SU-DHL-6 (cell line): ENCODE data around the gene SLC9A3.

Experiments used
- H2AFZ ChIP-seq: fragments of 200-600 bp; sonication (generic); 2 replicates; pipeline ENCODE4 v1.6.1; 2014; ENCODE audit warnings: low read depth, mild to moderate bottlenecking, moderate library complexity, mixed read lengths, antibody characterized with exemption, low read length; ENCODE audit not compliant: severe bottlenecking
- H3F3A ChIP-seq: fragments of 200-600 bp; shearing (Covaris generic); 2 replicates; pipeline ENCODE4 v1.6.0; 2016; ENCODE audit warnings: antibody characterized with exemption, mild to moderate bottlenecking; ENCODE audit not compliant: insufficient read depth
- H3K27ac ChIP-seq: fragments of 200-600 bp; sonication (generic); 2 replicates; pipeline ENCODE4 v1.5.1; 2016; ENCODE audit warnings: low read depth, mild to moderate bottlenecking, low read length, moderate library complexity, mixed read lengths
- H3K27me3 ChIP-seq: fragments of 200-600 bp; sonication (generic), shearing (Covaris generic); 2 replicates; pipeline ENCODE4 v1.6.0; 2014; ENCODE audit warnings: mild to moderate bottlenecking, low read length
- H3K36me3 ChIP-seq: fragments of 200-600 bp; sonication (generic); 2 replicates; pipeline ENCODE4 v1.6.1; 2014; ENCODE audit warnings: mild to moderate bottlenecking, low read length, mixed read lengths
- H3K4me2 ChIP-seq: fragments of 300-600, 200-600 bp; shearing (Covaris generic), sonication (generic); 2 replicates; pipeline ENCODE4 v1.6.0; 2014; ENCODE audit warnings: low read length, low read depth, mild to moderate bottlenecking; ENCODE audit not compliant: poor library complexity, severe bottlenecking
- H3K4me3 ChIP-seq: fragments of 200-600 bp; sonication (generic); 2 replicates; pipeline ENCODE4 v1.5.1; 2014; ENCODE audit warnings: antibody characterized with exemption, low read length, mild to moderate bottlenecking, mixed read lengths; ENCODE audit not compliant: insufficient read depth, poor library complexity, severe bottlenecking
- H3K79me2 ChIP-seq: fragments of 200-600 bp; sonication (generic); 2 replicates; pipeline ENCODE4 v1.6.1; 2014; ENCODE audit warnings: mild to moderate bottlenecking, low read length, moderate library complexity; ENCODE audit not compliant: insufficient read depth
- H3K9ac ChIP-seq: fragments of 200-600 bp; sonication (generic); 2 replicates; pipeline ENCODE4 v1.7.0; 2014; ENCODE audit warnings: mild to moderate bottlenecking, low read length
- H3K9me2 ChIP-seq: fragments of 200-600 bp; sonication (generic); replicated peaks from 2 replicates; pipeline ENCODE4 v1.6.1; 2014; ENCODE audit warnings: low read length; ENCODE audit not compliant: insufficient read depth
- H3K9me3 ChIP-seq: fragments of 200-600 bp; sonication (generic); 2 replicates; pipeline ENCODE4 v1.6.1; 2014; ENCODE audit warnings: low read length, mixed read lengths; ENCODE audit not compliant: insufficient read depth
- H4K20me1 ChIP-seq: fragments of 200-600 bp; sonication (generic); 2 replicates; pipeline ENCODE4 v1.6.1; 2014; ENCODE audit warnings: low read depth, mild to moderate bottlenecking, antibody characterized with exemption, low read length, moderate library complexity, mixed read lengths
- EZH2phosphoT487 ChIP-seq: fragments of 200-600 bp; sonication (generic), shearing (Covaris generic); conservative IDR thresholded peaks from 2 replicates; pipeline ENCODE4 v1.6.1; 2018; ENCODE audit warnings: mild to moderate bottlenecking, antibody characterized with exemption, low read length, moderate library complexity, mixed read lengths
- TF ChIP-seq, protein P1 (sequence below): fragments of 200-600 bp; sonication (generic); IDR thresholded peaks from one replicate; pipeline ENCODE4 v1.5.1; 2017; ENCODE audit warnings: antibody characterized with exemption, mild to moderate bottlenecking, low read length, moderate library complexity; ENCODE audit not compliant: insufficient read depth, poor library complexity, severe bottlenecking

The SLC9A3 gene

DNA sequence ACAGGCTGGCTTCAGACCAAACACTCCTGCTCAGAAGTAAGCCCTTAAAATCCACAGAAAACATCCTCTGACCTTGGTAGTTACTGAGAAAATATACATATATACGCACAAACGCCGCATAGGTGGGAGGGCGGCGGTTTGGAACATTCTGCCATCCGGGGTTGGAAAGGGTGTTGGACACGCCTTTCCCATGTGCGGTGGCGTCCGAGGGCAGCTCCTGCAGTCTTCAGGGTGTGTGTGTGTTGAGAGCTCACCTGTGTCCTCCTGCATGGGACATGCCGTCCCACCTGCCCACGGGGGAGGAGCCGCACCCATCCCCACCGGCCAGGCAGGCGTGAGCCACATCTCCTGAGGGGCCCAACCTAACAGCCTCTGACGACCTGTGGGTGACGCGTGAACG is 28.2 kb downstream of the SLC9A3 start:
- no peak overlapping the region for H3K4me3 ChIP-seq

DNA sequence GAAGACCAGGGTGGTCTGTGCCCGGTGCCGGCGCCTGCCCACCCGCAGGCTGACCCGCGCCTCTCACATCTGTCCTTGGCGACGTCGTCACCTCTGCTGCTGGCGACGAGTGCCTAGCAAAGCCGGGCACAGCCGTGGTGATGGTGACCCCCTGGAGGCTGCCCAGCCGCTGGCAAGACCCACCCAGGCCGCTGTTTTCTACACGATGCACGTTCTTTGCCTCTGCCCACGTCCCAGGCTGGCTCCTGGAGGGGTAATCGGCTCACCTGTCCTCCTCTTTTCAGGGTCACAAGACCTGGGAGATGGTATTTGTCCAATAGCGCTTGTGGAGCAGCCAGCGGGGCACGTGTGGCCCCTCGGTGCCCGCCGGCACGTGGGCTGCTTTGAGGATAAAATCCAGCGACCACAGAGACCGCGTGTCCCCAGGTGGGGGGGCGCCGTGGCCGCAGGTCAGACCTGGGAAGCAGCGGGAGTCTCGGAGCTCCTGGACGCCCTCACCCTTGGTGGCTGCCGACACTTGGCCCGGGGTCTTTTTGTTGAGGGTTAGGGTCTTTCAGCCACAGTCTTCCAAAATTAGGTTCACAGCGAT is 29.5 kb downstream of the SLC9A3 start:
- H3K36me3 ChIP-seq, result no peaks in the 10 kb centered on the region
- H3K4me2 ChIP-seq, result no peak overlapping the region
- H2AFZ ChIP-seq, result no peak overlapping the region
- no peaks in the 10 kb centered on the region for H3F3A ChIP-seq
- H3K9ac ChIP-seq, result no peak overlapping the region
- no peak overlapping the region for H3K27ac ChIP-seq
- H3K9me2 ChIP-seq, result no peaks in the 10 kb centered on the region
- H3K9me3 ChIP-seq, result no peaks in the 10 kb centered on the region
- H4K20me1 ChIP-seq, result no peaks in the 10 kb centered on the region
- no peaks in the 10 kb centered on the region for H3K79me2 ChIP-seq
- no peak for TF ChIP-seq EZH2phosphoT487
- TF ChIP-seq, protein P1, sequence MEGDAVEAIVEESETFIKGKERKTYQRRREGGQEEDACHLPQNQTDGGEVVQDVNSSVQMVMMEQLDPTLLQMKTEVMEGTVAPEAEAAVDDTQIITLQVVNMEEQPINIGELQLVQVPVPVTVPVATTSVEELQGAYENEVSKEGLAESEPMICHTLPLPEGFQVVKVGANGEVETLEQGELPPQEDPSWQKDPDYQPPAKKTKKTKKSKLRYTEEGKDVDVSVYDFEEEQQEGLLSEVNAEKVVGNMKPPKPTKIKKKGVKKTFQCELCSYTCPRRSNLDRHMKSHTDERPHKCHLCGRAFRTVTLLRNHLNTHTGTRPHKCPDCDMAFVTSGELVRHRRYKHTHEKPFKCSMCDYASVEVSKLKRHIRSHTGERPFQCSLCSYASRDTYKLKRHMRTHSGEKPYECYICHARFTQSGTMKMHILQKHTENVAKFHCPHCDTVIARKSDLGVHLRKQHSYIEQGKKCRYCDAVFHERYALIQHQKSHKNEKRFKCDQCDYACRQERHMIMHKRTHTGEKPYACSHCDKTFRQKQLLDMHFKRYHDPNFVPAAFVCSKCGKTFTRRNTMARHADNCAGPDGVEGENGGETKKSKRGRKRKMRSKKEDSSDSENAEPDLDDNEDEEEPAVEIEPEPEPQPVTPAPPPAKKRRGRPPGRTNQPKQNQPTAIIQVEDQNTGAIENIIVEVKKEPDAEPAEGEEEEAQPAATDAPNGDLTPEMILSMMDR, result no peak
- no peak overlapping the region for H3K4me3 ChIP-seq
- H3K27me3 ChIP-seq, result no peaks in the 10 kb centered on the region

More for the DNA sequence above, 28.2 kb downstream of the SLC9A3 start:
- Histone ChIP-seq H3F3A (no peaks in the 10 kb centered on the region), H4K20me1 (no peaks in the 10 kb centered on the region), H3K4me2 (no peak overlapping the region), H3K9me3 (no peaks in the 10 kb centered on the region), H3K27me3 (no peaks in the 10 kb centered on the region), H2AFZ (no peak overlapping the region), H3K27ac (no peak overlapping the region), H3K36me3 (no peaks in the 10 kb centered on the region), H3K79me2 (no peaks in the 10 kb centered on the region), H3K9me2 (no peaks in the 10 kb centered on the region), H3K9ac (no peak overlapping the region)
- no peak for TF ChIP-seq EZH2phosphoT487
- TF ChIP-seq, protein P1, result no peak

DNA sequence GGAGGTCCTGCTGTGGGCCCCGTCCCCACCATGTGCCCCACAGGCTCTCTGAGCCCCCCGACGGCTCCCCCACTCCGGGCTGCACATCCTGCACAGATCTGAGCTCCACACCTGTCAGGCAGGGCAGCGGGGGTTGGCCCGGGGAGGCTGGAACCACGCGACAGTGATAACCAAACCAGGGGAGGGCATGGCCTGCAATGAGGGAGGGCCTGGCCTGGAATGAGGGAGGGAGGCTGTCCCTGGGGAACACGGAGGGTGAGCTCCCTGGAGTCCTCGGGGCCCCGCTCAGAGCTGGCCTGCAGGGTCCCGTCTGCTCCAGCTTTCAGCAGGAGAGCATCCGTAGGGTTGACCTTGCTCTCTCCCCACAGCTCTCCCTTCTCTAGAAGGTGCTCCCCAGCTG is 30.5 kb downstream of the SLC9A3 start:
- Histone ChIP-seq H3K27ac (no peak overlapping the region), H3K9ac (no peak overlapping the region), H3F3A (no peaks in the 10 kb centered on the region), H2AFZ (no peak overlapping the region), H3K27me3 (no peaks in the 10 kb centered on the region), H3K36me3 (no peaks in the 10 kb centered on the region), H4K20me1 (no peaks in the 10 kb centered on the region), H3K4me3 (no peak overlapping the region), H3K4me2 (no peak overlapping the region), H3K9me3 (no peaks in the 10 kb centered on the region), H3K9me2 (no peaks in the 10 kb centered on the region), H3K79me2 (no peaks in the 10 kb centered on the region)
- no peak for TF ChIP-seq EZH2phosphoT487
- TF ChIP-seq, protein P1, result no peak
